ENCODE data around the gene EML6. TPM values are rescaled to one million over a fixed set of nuclear protein-coding genes. Genes with fewer than 3 reads are reported as not detected.
A peak's percentile ranks its signal among the peaks of the same experiment; 100 is the strongest.

The EML6 gene
- total RNA-seq, 3 donors from 2014 or later (not counting 1 experiment from before 2014, with no cell fraction given) = 1.7 to 3.2 (median 2.4) TPM

DNA sequence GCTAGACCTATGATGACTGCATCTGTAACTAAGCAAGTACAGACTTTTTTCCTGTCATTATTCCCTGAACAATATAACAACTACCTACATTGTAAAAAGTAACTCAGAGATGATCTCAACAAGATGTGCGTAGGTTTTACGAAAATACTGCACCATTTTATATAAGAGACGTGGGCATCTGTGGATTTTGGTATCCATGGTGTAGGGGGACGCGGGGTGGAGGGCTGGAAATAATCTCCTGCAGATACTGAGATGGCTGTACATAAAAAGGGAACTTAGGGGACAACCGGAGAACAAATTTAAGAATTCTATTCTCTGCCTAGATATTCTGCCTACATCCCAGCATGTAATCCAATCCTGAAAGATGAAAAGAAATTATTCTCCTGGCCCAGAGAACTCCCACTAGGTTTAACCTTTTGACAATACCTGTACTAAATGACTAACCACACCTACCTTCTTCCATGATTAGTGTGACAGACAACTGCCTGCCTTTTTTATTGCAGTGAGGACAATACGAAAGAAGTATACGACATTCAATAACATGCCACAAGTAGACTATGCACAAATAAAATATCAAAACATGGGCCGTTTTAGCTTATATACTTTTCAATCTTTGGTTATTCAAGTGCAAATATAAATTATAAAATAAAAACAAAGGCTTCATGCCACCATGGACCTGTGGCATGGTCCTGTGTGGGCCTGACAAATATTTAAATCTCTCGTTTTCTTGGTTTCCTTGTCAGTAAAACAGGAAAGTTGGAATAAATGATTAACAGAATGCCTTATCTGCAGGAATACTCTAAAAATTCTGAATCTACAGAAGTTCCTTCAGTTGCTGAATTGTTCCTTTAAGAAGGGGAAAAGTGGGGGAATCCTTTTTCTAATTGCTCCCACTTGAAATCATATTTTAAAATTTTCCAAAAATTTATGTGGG is 280.5 kb downstream of the EML6 start:
- DNase-seq (no peak), ATAC-seq (no peak)
- Histone ChIP-seq H3K4me3 (ENCODE audit: low read length) (no peak overlapping the region), H3K4me1 (ENCODE audit: control insufficient read depth, insufficient read depth, low read length) (peaks cover 2% of the 10 kb centered on the region), H3K36me3 (ENCODE audit: control insufficient read depth, insufficient read depth, low read length) (no peaks in the 10 kb centered on the region), H3K27ac (ENCODE audit: low read length) (no peak overlapping the region), H3K9me3 (ENCODE audit: control insufficient read depth, insufficient read depth, low read length) (no peaks in the 10 kb centered on the region), H3K27me3 (ENCODE audit: control insufficient read depth, insufficient read depth, low read length) (no peaks in the 10 kb centered on the region)
- Mint-ChIP-seq H3K27ac (peak overlapping the region in 1 of 2 donors; percentile 33), H3K4me3 (no peak overlapping the region), H3K27me3 (ENCODE audit: low read depth in 2 of 2) (no peaks in the 10 kb centered on the region), H3K4me1 (peaks cover 59 to 70% of the 10 kb centered on the region in 2 donors), H3K36me3 (no peaks in the 10 kb centered on the region), H3K9me3 (no peaks in the 10 kb centered on the region)
- TF ChIP-seq, protein P1, sequence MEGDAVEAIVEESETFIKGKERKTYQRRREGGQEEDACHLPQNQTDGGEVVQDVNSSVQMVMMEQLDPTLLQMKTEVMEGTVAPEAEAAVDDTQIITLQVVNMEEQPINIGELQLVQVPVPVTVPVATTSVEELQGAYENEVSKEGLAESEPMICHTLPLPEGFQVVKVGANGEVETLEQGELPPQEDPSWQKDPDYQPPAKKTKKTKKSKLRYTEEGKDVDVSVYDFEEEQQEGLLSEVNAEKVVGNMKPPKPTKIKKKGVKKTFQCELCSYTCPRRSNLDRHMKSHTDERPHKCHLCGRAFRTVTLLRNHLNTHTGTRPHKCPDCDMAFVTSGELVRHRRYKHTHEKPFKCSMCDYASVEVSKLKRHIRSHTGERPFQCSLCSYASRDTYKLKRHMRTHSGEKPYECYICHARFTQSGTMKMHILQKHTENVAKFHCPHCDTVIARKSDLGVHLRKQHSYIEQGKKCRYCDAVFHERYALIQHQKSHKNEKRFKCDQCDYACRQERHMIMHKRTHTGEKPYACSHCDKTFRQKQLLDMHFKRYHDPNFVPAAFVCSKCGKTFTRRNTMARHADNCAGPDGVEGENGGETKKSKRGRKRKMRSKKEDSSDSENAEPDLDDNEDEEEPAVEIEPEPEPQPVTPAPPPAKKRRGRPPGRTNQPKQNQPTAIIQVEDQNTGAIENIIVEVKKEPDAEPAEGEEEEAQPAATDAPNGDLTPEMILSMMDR (IDR thresholded peaks at IDR 0.05) = no peak
- WGBS (ENCODE audit: insufficient coverage) = 96% methylated on average over 9 of the region's 10 CpGs
- intact Hi-C loops (cut with micrococcal nuclease) = no loop called here

DNA sequence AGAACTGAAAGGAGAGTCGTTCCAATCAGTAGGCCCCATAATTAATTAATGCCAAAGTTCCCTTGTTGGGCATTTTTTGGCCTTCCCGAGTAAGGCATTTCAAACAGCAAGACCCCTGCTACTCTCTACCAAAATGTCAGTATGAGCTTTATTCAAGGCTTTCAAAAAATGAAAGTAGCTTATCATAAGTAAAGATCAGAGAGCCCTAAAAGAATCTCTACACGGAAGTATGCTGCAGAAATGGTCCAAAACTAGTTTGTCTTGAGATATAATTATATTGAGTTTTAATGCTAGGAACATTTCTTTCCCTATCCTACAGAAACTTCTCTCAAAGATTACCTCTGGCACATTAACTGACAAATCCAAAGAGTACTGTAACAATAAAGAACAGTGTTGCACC is 282.8 kb downstream of the EML6 start:
- Mint-ChIP-seq H3K4me1 (peaks cover 59 to 67% of the 10 kb centered on the region in 2 donors), H3K27me3 (ENCODE audit: low read depth in 2 of 2) (no peaks in the 10 kb centered on the region), H3K27ac (peak overlapping the region; percentile 78 to 84), H3K4me3 (peak overlapping the region; percentile 58), H3K9me3 (no peaks in the 10 kb centered on the region), H3K36me3 (no peaks in the 10 kb centered on the region)
- WGBS (ENCODE audit: insufficient coverage) = 78% methylated on average over 2 of the region's 3 CpGs
- no peaks in the 10 kb centered on the region for H3K36me3 ChIP-seq (ENCODE audit: control insufficient read depth, insufficient read depth, low read length)
- peaks cover 7% of the 10 kb centered on the region for H3K4me1 ChIP-seq (ENCODE audit: control insufficient read depth, insufficient read depth, low read length)
- no peaks in the 10 kb centered on the region for H3K27me3 ChIP-seq (ENCODE audit: control insufficient read depth, insufficient read depth, low read length)
- no peak for ATAC-seq
- intact Hi-C loops (cut with micrococcal nuclease) = no loop called here
- no peak overlapping the region for H3K27ac ChIP-seq (ENCODE audit: low read length)
- TF ChIP-seq, protein P1 (IDR thresholded peaks at IDR 0.05) = no peak
- H3K4me3 ChIP-seq (ENCODE audit: low read length) = no peak overlapping the region
- no peaks in the 10 kb centered on the region for H3K9me3 ChIP-seq (ENCODE audit: control insufficient read depth, insufficient read depth, low read length)
- DNase-seq = peak in 1 of 2 donors; percentile 25

DNA sequence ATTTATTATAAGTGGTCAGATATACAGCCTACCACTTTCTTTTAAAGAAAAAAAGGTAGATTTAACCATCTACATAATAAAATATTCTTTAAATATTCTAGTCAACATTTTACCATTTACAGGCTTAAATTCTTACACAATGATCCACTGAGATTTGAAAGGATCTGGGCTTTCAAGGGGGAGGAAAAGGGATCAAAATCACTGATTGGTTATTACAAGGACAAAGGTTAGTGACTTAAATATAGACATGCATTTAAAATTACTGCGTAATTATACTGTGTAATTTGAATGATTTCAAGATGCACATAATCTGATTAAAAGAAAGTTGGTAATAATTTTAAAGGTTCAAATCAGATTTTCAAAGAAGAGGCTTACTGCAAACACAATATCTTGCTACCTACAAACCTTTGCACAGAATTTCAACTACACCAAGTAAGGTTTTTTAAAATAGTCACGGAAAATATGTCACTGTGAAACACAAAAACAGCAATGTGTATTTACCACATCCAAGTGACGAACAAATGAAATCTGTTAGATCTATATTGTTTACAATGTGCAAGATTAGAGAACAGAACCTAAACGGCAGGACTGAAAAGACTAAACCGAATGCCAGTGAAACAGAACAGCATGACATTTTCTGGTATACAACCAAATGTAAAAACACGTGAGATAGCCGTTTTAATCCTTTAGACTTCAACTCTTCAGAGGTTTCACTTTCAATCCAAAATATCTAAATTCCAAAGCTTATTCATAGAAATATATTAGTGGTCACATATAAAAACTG is 286.0 kb downstream of the EML6 start:
- Histone ChIP-seq H3K4me1 (ENCODE audit: control insufficient read depth, insufficient read depth, low read length) (peaks cover 7% of the 10 kb centered on the region), H3K36me3 (ENCODE audit: control insufficient read depth, insufficient read depth, low read length) (no peaks in the 10 kb centered on the region), H3K27ac (ENCODE audit: low read length) (peak overlapping the region; percentile 68), H3K9me3 (ENCODE audit: control insufficient read depth, insufficient read depth, low read length) (no peaks in the 10 kb centered on the region), H3K27me3 (ENCODE audit: control insufficient read depth, insufficient read depth, low read length) (no peaks in the 10 kb centered on the region), H3K4me3 (ENCODE audit: low read length) (peak overlapping the region; percentile 53)
- H3K27ac Mint-ChIP-seq = peak overlapping the region; percentile 84 to 92
- peak overlapping the region; percentile 92 for H3K4me3 Mint-ChIP-seq
- H3K36me3 Mint-ChIP-seq = no peaks in the 10 kb centered on the region
- H3K27me3 Mint-ChIP-seq (ENCODE audit: low read depth in 2 of 2) = no peaks in the 10 kb centered on the region
- peak; percentile 41 to 69 (median 49) for ATAC-seq
- peak in 1 of 2 donors; percentile 35 for DNase-seq
- 10% methylated on average over 4 of the region's 7 CpGs for WGBS (ENCODE audit: insufficient coverage)
- intact Hi-C loops (cut with micrococcal nuclease) = loop anchor here (2.0 to 10.0 kb wide), 3 partner anchors 41 to 415 kb away; partner anchors contain the start of gene RTN4
- TF ChIP-seq, protein P1 (IDR thresholded peaks at IDR 0.05) = no peak
- H3K9me3 Mint-ChIP-seq = no peaks in the 10 kb centered on the region
- peaks cover 67 to 68% of the 10 kb centered on the region in 2 donors for H3K4me1 Mint-ChIP-seq
